ENCODE results near the gene XRCC5. TPM values are rescaled to one million over a fixed set of nuclear protein-coding genes. Genes with fewer than 3 reads are reported as not detected.

Gene XRCC5
- total RNA-seq, 3 donors from 2014 or later = 169 to 207 (median 175) TPM

DNA sequence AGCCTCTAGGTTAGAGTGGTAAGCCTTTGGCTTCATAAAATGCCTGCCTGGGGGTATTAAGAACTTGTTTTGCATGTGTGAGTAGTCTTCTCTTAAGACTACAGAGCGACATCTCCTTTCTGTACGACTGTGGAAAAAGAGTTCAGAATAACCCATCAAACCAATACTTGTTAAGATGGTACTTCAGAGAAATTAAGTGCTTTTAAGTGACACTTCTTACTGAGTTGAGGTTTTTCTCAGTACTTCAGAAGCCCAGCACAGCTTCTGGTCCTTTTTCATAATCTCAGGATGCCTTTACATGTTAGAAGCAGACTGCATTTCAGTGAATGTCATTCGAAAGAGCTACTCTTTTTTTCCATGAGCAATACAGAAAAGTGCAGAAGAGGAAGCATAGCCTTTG lies 10.8 kb downstream of the XRCC5 start:
- Histone ChIP-seq H3K4me1 (ENCODE audit: low read depth) (peaks cover 5% of the 10 kb centered on the region), H3K36me3 (ENCODE audit: low read depth) (peaks cover 10% of the 10 kb centered on the region), H3K4me3 (no peak overlapping the region), H3K9me3 (no peaks in the 10 kb centered on the region)
- intact Hi-C loops (cut with DNase I, micrococcal nuclease) = no loop called here
- no peak for TF ChIP-seq CTCF (IDR thresholded peaks at IDR 0.05)
- ATAC-seq = no peak
- no peak for DNase-seq

GRCh38 chr2:216121255-216121654 lies 12.1 kb downstream of the XRCC5 start:
- intact Hi-C loops (cut with DNase I, micrococcal nuclease) = no loop called here
- H3K4me3 ChIP-seq = no peak overlapping the region
- H3K4me1 ChIP-seq (ENCODE audit: low read depth) = no peaks in the 10 kb centered on the region
- no peaks in the 10 kb centered on the region for H3K9me3 ChIP-seq
- DNase-seq (no peak), ATAC-seq (no peak)
- H3K36me3 ChIP-seq (ENCODE audit: low read depth) = peaks cover 18% of the 10 kb centered on the region
- no peak for TF ChIP-seq CTCF (IDR thresholded peaks at IDR 0.05)

GRCh38 chr2:216126943-216127342 lies 17.8 kb downstream of the XRCC5 start:
- Histone ChIP-seq H3K36me3 (ENCODE audit: low read depth) (peaks cover 27% of the 10 kb centered on the region), H3K4me1 (ENCODE audit: low read depth) (no peaks in the 10 kb centered on the region), H3K4me3 (no peak overlapping the region), H3K9me3 (no peaks in the 10 kb centered on the region)
- no peak for ATAC-seq
- no peak for TF ChIP-seq CTCF (IDR thresholded peaks at IDR 0.05)
- intact Hi-C loops (cut with DNase I, micrococcal nuclease) = no loop called here
- no peak for DNase-seq

DNA sequence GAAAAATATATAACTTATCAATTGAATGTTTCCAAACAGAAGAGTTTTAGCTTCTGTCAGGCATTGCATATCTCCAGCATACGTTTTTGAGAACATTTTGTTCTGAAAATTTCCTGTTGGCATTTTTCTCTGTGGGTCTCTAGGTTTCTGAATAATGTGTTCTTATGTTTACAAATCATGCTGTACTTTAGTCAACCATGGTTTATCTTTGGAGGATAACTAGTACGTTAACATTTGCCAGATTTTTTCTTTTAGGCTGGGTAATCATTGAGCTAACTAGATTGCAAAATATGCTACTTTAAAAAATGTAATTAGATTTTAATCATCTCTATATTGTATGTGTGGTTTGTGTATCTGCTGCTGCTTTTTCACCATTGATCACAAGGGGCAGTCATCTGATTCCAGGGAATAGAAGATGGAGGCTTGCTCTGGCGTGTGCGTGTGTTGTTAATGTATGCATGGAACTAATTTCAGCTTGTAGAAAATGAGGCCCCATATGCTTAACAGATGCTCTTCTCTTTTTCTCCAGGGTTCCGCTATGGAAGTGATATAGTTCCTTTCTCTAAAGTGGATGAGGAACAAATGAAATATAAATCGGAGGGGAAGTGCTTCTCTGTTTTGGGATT lies 21.3 kb downstream of the XRCC5 start:
- no peak overlapping the region for H3K4me3 ChIP-seq
- H3K36me3 ChIP-seq (ENCODE audit: low read depth) = peaks cover 29% of the 10 kb centered on the region
- H3K9me3 ChIP-seq = no peaks in the 10 kb centered on the region
- DNase-seq (no peak), ATAC-seq (no peak)
- no peaks in the 10 kb centered on the region for H3K4me1 ChIP-seq (ENCODE audit: low read depth)
- intact Hi-C loops (cut with DNase I, micrococcal nuclease) = no loop called here
- no peak for TF ChIP-seq CTCF (IDR thresholded peaks at IDR 0.05)

- intact Hi-C loops (cut with DNase I, micrococcal nuclease) = no loop called here
- no peak for TF ChIP-seq CTCF (IDR thresholded peaks at IDR 0.05)
- Histone ChIP-seq H3K4me1 (ENCODE audit: low read depth) (no peaks in the 10 kb centered on the region), H3K9me3 (no peaks in the 10 kb centered on the region), H3K4me3 (no peak overlapping the region), H3K36me3 (ENCODE audit: low read depth) (peaks cover 25% of the 10 kb centered on the region)
- DNase-seq = no peak
- no peak for ATAC-seq
Measured at GRCh38 chr2:216131175-216131926, 22.2 kb downstream of the XRCC5 start.

All from mucosa of descending colon (tissue), 3 donors.